LoVo (cell line): ENCODE measurements around the gene CREB5.

Experiments used
- DNase-seq: peaks from one replicate; pipeline ENCODE4 v3.0.0-alpha.2; 2016; ENCODE audit warnings: low spot score

CREB5 gene

GRCh38 chr7:28685644-28686417, 273.5 kb downstream of the CREB5 start:
- peak; percentile 90 for DNase-seq

DNA sequence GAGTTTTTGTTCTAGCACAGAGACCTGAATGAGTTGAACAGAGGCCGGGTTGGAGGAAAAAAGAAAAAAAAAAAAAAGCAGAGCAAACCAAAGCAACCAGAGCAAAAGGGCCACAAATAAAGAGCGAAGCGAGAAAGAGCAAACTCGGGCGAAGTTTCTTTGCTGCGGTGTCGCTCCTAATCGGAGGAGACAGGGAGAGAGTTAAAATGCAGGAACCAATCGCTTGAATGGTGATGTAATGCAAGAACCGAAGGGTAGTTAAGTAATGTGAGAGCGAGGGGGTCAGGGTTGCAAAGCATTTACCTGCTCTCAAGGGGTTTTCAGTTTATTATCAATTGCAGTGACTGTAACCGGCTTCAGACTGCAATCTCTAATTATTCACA, 274.1 kb downstream of the CREB5 start:
- no peak for DNase-seq

GRCh38 chr7:28687537-28687936, 275.2 kb downstream of the CREB5 start:
- DNase-seq = no peak

DNA sequence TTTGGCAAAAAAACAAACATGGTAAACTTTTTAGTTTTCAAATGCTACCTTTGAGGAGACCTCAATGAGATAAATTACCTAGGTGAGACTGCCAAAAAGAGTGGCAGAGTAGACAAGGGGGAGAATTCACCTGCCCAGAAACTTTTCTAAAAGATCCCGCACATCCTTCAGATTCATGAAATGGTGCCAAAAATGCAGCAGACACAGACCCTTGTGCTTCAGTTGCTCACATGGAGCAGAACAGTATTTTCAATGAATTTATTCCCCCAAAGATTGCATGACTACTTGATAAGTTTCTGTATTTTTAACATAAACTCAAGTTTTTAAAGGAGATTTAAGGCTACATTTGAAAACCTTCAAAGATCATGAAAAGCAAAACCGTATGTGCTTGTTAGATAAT, 275.9 kb downstream of the CREB5 start:
- no peak for DNase-seq

DNA sequence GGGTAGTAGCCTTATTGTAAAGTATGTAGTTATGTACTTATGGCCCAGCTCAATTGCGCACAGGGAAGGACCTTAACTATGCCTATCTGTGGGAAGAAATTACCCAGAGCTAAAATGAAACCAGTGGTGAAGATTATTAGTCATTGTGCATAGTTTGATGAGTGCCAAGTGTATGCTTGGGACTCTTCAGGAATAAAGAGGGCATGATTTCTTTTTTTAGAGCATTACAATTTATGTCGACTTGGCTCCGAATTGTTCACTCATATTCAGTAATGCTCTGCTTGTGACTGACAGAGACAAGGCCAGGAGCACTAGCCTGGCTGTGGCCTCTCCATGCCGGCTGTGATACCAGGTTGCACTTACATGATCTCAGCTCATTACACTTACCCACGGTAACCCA, 276.3 kb downstream of the CREB5 start:
- DNase-seq = no peak

DNA sequence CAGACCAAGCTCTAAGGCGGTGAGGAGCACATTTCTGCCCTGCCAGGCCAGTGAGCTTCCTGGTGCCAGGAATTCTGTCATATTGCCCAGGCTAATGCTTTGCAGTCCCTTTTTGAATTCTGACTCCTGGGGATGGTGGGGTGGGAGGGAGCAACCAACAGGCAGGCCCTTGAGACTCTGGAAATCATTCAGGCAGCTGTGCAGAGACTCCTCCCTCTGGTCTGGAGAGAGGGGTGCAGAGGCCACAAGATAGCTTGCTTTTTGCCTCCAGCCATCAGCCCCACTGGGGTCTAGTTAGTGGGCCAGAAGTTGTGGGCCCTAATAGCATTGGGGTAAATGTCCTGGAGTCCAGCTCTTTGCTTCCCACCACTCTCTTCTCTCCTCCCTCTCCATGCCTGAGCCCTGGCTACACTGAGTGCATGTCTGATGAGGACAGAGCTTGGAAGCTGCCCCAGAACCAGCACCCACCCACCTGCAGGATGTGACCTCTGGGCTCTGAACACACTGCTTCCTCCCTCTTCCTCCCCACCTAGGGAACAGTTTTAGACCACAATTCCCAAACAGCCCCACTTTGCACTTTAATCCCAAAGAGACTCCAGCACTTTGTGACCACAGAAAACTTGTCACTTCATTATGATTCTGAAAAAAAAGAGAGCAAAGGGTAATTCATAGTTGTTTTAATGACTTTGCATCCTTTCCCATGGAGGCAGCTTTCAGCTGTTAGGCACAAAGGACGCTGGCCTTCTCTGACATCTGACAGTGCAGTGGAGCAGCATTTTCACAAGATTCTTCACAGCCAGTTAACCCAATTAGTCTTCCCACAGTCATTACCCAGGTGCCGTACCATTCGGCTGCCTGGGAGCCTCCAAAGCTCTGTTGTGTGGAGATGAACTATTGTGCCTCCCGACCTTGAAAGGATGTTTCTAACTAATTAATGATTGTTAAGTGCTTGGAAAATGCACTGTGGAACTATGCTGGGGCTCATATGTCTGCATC, 283.3 kb downstream of the CREB5 start:
- no peak for DNase-seq

DNA sequence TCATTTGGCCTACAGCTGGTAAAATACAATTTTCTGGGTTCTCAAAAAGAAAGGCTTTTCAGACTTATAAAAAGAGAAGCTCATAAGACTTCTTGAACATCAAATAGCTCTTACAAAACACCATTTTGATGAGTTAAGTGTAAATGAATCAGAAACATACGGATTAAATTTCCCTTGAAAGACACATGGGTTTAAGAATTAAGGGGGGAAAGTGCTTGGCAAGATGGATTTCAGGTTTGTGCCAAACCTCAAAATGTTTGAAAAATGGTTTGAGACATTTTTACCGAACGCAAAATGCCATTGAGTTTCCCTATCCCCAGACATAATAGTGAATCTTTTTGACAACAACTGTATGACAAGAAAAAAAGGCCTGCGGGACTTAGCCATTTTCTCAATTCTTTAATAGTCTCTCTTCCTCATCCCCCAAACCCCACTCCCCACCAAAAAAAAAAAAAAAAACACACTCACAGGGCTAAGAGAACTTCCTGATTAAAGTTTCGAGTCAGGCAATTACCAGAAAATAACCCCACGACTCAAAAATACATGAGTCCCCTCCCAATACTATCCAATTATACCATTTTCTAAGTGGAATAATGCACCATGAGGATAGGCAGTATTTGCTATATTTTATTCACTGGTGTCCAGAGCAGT, 285.7 kb downstream of the CREB5 start:
- no peak for DNase-seq

- no peak for DNase-seq
These were observed 286.5 kb downstream of the CREB5 start for GRCh38 chr7:28698840-28699239.

DNA sequence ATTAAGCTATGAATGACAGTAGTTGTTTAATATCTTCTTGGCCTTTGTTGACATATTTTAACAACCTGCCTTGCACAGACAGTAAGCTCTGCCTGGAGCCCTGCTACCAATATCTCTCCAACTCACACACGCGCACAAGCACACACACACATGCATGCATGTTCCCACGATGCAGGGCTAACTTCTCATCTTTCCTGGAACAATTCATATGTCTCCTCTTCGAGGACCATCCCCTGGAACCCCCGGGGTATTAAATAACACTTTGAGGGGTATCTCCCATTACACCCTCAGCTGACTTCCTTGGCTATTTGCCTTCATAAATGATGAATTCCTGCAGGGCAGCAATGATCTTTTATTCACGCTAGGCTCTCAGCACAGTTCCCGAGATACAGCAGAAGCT, 287.8 kb downstream of the CREB5 start:
- no peak for DNase-seq

GRCh38 chr7:28700790-28701203, 288.5 kb downstream of the CREB5 start:
- no peak for DNase-seq

DNA sequence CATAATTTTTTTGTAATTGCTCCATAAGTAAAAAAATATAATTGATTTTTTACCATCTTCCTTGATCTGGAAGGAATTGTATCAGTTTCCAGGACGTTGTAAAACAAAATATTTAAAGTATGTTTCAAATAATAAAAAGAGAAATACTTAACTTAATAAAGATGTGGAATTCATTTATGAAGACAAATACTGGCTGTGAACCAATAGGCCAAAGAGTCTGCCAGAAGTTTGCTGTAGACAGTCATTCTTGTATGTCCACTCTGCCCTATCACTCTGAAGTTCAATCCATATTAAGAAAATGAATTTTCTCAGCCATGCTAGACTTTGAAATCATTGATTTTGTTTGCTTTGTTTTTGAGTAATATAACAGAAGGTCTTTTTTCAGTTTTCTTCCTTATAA, 289.4 kb downstream of the CREB5 start:
- no peak for DNase-seq

- no peak for DNase-seq
These were observed 289.9 kb downstream of the CREB5 start for GRCh38 chr7:28702171-28702570.

GRCh38 chr7:28703037-28703765, 290.9 kb downstream of the CREB5 start:
- no peak for DNase-seq

GRCh38 chr7:28704706-28705105, 292.4 kb downstream of the CREB5 start:
- no peak for DNase-seq

- no peak for DNase-seq
These were observed 293.0 kb downstream of the CREB5 start for GRCh38 chr7:28705350-28705749.

DNA sequence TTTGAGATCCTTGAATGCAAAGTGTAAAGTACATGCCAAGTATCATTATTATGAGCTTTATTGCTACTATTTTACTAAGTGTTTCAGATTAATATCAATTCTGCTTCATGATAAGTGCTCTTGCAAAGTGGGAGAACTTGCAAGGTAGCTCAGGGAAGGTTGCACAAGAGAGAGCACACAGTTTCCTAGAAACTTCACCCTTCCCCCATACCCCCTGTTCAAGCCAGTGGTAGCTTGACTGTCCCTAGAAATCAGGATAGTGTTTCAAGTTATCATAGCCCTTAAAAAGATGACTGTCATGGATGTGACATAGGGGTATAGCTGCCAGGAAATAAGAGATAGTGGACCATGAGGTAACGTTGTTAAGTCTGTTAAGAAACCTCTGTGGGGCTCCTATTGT, 294.3 kb downstream of the CREB5 start:
- no peak for DNase-seq

DNA sequence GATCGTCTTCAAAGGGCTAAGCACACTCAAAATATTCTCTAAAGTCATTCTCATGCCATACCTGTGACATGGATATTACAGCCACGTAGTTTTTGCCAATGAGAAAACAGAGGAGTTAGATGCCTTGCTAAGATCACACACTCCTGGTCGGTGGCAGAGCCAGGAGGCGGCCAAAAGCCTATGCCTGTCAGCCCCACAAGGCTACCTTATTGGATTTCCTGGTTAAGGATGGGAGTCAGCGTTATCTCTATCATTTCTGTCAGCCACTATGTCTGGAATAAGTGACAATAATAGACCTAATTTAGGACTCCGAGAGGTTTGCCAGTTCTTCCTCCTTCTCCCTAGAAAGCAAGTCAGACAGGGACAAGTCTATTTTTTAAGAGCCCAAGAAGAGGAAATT, 295.0 kb downstream of the CREB5 start:
- no peak for DNase-seq

DNA sequence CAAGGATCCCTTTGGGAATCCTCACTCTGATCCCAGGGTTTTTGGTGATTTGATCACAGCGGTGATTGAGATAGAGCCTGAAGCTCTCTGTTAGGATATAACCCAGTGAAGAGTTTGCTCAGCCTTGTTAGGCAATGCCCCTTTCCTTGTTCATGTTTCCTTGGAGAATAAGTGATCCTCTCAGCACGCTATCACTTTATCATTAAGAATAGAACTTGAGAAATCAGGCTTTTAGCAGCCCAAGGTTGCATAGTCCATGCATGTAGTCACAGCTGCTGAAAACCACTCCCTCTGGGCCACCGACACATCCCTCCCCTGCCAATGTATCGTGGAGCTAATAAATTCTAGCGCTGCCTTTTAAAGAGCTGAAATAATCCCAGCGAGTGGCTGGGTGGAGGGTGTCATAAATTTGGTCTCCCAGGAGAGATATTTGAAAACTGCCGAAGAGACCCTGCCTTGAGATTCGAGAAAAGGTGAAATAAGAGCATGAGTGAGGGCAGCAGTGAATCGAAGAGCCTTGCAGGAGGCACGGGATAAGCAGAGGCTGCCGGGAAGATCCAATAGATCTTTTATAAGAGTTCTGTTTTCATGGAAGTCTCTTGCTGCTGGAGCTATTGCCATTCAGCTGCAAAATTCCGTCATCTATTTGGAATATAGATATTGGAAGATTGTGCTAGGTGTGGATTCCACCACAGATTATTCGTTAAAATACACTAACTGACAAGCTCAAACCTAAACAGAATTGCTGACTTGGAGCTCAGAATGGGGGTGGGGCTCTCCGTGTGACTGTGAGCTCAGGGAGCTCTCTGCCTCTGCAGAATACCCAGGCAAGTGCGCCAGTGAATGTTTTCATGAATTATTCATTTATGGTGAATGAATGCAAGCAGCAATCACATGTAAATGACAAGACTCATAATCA, 296.0 kb downstream of the CREB5 start:
- DNase-seq = no peak

- DNase-seq = no peak
These were observed 297.4 kb downstream of the CREB5 start for GRCh38 chr7:28709748-28710147.

DNA sequence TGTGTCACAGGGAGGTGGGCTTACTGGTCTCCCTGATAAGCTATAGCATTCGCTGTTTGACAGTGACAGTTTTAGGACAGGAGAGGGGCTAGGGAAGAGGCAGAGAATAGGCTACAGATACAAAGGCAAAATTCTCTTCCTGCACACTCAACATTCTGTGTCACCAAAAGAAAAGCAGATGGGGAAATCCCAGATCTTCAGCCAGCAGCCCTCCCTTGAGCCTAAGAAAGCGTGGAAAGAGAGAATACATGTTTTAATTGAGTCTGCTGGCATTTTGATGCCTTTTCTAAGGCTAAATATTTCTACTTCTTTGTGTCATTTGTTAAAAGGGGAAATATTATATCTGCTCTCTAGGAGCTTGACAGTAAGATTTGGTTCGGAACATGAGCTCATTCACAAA, 298.8 kb downstream of the CREB5 start:
- no peak for DNase-seq
